Measurements from ENCODE around the gene SLC9A9.

SLC9A9 gene

GRCh38 chr3:143843587-143843986 lies 4.7 kb downstream of the SLC9A9 start:
- no peak for DNase-seq

DNA sequence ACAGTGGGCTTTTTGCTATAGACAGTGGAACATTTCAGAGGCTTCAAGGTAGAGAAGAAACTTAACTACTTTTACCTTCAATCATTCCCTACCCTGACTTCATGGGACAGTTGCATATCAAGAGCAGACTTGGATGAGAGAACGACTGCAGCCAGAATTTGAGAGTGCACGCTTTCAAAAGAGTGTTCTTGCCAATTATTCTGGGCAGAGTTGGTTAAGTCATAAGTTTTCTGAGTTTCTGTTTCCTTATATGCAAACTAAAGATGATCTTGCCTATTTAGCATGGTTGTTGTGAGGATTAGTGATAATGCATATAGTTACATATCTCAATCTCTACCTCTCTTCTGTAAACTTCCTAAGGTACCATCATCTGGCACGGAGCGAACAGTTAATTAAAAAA lies 7.6 kb downstream of the SLC9A9 start:
- no peak for DNase-seq

GRCh38 chr3:143839980-143840379 lies 8.3 kb downstream of the SLC9A9 start:
- DNase-seq: no peak

- DNase-seq: no peak
Observed at GRCh38 chr3:143837076-143837475, 11.2 kb downstream of the SLC9A9 start.

DNA sequence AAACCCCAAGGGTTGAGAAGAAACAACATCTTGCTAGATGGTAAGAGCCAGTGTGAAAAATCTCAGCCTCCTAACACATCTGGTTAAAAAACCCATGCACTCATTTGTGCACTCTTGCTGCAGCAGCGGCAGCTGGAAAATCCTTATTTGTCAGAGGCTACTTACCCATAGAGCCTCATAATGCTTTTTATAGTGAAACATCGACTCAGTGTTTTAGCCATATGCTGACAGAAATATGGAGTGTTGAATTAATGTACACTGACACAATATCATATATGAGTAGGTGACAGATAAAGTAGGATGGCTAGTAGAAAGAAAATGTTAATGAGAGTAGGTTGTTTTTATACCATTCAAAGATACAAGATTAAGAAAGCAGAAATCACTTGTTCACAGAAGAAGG lies 13.0 kb downstream of the SLC9A9 start:
- no peak for DNase-seq

GRCh38 chr3:143832433-143832832 lies 15.8 kb downstream of the SLC9A9 start:
- DNase-seq: no peak

GRCh38 chr3:143831994-143832393 lies 16.3 kb downstream of the SLC9A9 start:
- no peak for DNase-seq

- peak; percentile 47 for DNase-seq
Observed at GRCh38 chr3:143831208-143831607, 17.1 kb downstream of the SLC9A9 start.

DNA sequence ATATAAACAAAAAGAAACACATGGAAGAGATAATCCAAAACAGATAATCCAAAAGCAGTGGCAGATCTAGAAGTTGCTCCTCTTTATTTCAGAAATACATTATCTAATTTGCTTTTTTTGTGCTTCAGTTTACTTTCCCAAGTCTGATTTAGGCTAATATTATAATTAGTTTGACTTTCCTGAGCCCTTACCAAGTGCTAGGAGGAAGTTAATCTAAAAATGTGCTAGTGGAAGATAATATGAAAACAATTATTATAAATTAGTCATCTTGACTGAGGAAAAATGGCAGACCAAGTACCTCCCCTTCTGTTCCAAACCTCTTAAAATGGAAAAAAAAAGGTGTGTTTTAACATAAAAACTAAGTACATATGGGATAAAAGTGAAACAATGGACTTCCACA lies 17.5 kb downstream of the SLC9A9 start:
- no peak for DNase-seq

DNA sequence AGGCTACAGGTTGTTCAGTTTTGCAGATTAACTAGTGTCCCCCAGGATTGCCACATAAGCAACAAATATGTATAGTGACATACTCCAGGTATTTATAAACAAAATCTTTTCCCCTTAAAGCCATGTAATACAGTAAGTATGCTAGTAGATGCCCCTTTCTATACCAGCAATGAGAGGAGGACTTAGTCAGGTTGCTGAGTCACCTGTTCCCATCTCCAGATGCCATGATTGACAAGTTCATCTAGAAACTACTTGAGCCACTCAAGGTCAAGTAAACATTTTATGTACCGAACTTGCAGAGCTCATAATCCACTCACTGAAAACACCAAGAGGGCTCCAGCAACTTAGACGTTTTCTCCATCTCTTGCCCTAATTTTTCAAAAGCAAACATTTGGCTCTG lies 18.2 kb downstream of the SLC9A9 start:
- DNase-seq: no peak

GRCh38 chr3:143827425-143827824 lies 20.8 kb downstream of the SLC9A9 start:
- DNase-seq: no peak

DNA sequence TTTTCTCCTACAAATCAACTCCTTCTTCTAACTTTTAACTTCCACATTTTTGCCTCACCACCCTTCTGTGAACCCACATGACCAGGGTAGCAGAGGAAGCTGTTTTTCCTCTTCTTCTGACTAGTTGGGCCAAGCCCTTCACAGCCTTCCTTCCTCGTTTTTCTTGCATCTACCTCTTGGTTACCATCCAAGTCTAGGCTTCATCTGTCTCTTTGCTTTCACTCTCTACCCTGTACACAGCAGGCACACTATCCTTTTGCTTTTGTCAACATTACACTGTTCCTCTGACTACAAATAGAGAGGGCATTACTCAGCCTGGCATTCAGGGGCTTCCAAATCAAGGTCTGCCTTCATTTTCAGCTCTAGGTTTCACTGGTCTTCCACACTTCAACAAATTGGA lies 22.0 kb downstream of the SLC9A9 start:
- DNase-seq: no peak

DNA sequence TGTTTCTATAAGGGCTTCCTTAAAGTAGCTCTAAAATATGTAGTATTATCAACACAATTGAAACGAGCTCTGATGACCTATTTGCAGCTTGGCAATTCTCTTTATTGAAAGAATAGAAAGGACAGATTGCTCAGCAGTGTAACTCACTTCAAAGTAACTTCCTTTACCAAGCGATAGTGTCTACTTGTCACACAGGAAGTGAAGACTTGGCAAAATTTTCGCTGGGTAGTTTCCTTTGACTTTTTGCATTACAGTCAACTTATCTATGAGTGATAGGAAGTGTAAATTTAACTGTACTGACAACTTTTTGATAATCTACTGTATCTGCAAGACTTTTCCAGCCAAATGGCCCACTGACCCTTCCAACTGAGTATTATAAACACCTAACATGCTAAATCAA lies 22.8 kb downstream of the SLC9A9 start:
- DNase-seq: no peak

DNA sequence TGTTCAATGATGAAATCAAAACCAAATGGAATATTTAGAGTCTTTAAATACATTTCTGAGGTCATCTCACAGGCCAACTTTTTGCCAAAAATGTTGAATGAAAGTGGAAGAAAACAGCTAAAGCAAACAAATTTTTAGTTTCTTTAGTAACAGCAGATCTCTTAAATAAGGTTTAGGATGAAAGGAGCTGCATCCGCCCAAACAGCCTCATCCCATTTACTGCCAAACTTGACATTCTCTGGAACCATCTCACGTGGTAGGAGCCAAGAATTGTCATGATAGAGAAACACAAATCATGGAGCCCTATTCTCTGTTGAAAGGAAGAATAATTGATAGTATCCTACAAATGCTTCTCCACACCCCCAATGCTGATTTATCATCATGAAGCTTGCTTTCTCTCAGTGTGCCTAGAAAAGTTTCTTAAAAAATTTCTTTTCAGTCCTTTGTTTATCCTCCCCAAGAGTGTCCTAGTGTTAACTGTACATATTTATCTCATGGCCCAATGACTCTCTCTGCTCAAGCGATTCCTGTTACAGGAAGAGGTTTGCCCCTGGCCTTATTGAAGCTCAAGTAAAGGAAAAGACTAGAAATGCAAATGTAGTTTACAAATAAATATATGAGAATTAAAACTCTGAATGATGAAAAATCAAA lies 23.4 kb downstream of the SLC9A9 start:
- peak; percentile 44 for DNase-seq

DNA sequence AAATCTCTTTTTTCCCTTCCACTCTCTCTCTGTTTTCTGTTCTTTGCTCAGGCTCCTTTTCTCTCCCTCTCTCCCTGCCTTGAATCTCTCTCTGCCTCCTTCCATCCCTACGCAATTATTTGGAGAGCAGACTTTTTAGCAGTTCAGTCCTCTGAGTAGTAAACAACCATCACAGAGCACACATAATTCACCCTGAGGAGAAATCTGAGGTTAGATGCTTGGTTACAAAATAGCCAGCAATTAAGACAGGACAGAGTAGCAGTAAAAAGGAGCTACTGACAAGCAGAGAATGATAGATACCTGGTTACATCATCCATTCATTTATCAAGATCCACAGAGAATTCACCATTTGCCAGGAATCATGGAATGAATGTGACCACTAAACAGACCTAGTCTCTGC lies 25.5 kb downstream of the SLC9A9 start:
- no peak for DNase-seq

DNA sequence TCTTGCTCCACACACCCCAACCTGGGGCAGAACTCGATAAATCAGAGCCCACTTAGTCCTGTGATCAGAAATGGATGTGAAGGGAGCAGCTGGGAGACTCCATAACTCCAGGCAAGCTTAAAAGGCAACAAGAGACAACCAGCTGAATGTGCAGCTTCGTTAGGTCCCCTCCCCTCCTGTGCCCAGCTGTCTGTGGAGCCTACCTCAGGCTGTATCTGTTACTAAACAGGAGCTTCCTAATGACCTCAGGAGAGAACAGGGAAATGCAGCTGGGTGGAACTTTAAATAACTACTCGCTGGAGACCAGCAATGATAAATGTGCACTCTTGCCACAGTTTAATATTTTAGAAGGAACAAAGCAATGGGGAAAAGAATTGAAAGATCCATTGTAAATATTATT lies 25.9 kb downstream of the SLC9A9 start:
- DNase-seq: no peak

DNA sequence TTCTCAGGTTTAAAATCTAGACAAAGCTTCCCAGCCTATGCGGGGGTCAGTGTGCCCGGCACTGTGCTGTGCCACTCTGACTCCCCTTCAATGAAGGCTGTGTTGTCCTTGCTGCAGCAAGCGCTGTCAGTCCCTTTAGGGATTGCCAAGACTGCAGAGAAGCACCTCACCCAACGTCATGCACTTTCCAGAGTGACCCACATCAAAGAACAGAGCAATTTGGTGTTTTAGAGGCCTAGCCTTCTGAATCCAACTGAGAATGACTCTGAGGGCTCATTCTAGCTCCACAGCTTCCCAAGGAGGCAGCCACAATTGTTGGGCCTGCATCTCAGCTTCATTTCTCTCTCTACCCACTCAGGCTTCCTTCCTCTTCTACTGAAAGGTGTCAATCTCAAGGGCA lies 26.4 kb downstream of the SLC9A9 start:
- DNase-seq: no peak

DNA sequence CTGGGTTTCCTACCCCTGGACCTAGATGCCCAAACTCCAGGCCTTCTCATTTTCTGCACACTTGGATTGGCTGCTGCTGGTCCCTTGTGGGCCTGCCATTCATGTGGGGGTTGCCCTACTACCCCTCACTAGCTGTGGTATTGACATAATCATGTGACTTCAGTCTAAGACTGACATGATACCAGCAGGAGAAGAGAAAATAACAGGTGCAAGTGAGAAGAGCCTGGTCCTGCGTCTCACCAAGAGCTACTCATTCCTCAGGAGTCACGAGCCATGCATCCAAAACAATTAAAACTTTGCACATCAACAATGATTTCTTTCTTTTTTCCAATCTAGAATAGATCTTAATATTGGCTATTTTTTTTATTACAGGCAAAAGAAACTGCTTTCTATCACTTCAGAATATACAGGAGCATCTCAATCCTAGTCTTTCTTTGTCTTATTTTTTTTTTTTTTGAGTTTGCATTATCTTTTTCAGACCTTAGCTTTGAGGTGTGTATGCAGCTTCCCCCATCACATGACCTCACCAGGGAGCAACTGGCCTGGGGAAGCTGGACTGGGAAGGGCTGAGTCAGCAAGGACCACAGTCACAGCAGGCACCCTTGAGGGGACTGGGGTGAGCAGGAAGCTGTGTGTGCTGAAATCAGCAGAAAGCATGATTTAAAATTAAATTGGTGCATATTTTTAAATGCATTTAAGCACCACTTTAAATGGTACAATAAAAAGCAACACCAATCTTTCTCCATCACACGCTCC lies 27.6 kb downstream of the SLC9A9 start:
- DNase-seq: no peak

- no peak for DNase-seq
Observed at GRCh38 chr3:143819890-143820289, 28.4 kb downstream of the SLC9A9 start.

- DNase-seq: no peak
Observed at GRCh38 chr3:143814443-143814889, 33.8 kb downstream of the SLC9A9 start.

GRCh38 chr3:143812481-143812880 lies 35.8 kb downstream of the SLC9A9 start:
- no peak for DNase-seq

DNA sequence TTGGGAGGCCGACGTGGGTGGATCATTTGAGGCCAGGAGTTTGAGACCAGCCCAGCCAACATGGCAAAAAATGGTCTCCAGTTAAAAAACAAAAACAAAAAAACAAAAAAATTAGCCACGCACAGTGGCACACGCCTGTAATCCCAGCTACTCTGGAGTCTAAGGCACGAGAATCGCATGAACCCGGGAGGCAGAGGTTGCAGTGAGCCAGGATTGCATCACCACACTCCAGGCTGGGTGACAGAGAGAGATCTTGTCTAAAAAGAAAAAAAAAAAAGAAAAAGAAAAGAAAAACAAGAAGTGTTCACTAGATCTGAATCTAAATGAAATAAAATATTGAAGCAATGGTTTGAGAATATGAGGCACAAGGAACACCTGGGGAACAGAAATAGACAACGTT lies 36.7 kb downstream of the SLC9A9 start:
- no peak for DNase-seq

DNA sequence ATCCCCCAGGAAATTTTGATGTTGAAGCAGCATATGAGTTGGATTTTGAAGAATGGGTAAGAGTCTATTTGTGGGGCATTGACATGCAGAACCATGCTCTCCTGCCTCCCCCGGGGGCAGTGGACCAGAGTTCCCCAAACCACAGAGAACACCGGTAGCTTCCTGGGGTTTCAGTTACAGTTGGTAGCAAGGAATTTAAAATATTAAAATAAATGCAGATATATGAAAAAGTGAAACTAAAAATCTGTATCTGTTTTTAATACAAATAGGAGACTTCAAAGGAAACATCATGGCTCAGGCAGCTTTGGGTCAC lies 37.4 kb downstream of the SLC9A9 start:
- DNase-seq: no peak

DNA sequence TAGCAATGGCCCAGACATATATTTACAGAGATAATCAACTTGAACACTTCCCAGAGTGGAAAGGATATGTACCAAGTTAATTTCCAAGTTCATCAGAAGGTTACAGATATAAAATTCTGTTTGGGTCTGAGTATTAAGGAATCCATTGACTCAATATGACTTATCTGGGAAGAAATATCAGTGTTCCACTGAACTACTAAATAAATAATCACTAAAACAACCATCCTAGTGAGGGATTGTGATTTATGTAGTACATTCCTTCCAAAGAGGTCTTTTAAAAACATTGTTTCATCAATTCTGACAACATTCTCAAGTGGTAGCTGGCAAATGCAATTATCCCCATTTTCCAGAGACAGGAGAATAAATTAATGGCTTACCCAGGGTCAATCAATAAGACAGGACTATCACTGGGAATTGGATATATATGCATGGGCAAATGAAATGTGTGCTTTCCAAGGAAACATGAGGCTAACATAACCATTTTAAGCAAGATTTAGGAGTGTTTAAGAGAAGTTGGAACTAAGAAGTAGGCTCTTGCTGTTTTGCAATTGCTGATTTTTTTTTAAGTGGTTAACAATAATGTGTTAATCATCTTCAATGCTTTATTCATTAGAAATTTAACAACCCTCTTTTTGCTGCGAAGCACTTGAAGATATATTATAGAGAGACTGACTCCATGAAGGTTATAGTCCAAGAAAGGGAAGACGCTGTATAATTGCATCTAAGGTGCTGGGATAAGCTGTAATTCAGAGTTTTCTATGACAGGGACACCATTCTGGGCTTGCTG lies 37.9 kb downstream of the SLC9A9 start:
- peak; percentile 26 for DNase-seq
